ENCODE measurements around the gene LPAR5.
A peak's percentile ranks its signal among the peaks of the same experiment; 100 is the strongest.

- TF ChIP-seq CTCF (IDR thresholded peaks at IDR 0.05) (peak; percentile 75), POLR2AphosphoS5 (IDR thresholded peaks at IDR 0.05; ENCODE audit: low read depth, low read length) (no peak), TCF7L2 (IDR thresholded peaks at IDR 0.05; ENCODE audit: low read depth, low read length) (no peak), SIN3A (IDR thresholded peaks at IDR 0.05; ENCODE audit: borderline replicate concordance, insufficient read depth, low read depth, low read length) (no peak)
- TF ChIP-seq, protein P1, sequence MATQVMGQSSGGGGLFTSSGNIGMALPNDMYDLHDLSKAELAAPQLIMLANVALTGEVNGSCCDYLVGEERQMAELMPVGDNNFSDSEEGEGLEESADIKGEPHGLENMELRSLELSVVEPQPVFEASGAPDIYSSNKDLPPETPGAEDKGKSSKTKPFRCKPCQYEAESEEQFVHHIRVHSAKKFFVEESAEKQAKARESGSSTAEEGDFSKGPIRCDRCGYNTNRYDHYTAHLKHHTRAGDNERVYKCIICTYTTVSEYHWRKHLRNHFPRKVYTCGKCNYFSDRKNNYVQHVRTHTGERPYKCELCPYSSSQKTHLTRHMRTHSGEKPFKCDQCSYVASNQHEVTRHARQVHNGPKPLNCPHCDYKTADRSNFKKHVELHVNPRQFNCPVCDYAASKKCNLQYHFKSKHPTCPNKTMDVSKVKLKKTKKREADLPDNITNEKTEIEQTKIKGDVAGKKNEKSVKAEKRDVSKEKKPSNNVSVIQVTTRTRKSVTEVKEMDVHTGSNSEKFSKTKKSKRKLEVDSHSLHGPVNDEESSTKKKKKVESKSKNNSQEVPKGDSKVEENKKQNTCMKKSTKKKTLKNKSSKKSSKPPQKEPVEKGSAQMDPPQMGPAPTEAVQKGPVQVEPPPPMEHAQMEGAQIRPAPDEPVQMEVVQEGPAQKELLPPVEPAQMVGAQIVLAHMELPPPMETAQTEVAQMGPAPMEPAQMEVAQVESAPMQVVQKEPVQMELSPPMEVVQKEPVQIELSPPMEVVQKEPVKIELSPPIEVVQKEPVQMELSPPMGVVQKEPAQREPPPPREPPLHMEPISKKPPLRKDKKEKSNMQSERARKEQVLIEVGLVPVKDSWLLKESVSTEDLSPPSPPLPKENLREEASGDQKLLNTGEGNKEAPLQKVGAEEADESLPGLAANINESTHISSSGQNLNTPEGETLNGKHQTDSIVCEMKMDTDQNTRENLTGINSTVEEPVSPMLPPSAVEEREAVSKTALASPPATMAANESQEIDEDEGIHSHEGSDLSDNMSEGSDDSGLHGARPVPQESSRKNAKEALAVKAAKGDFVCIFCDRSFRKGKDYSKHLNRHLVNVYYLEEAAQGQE (IDR thresholded peaks at IDR 0.05; ENCODE audit: insufficient read depth in 1 of 2, low read depth in 2 of 2, low read length in 1 of 2), result no peak
Measured at GRCh38 chr12:6684609-6685008, 48.9 kb upstream of the LPAR5 start.
